SK-N-SH (cell line): ENCODE data around the gene GRAMD2A. TPM values are rescaled to one million over a fixed set of nuclear protein-coding genes. Genes with fewer than 3 reads are reported as not detected.

ENCODE experiments used
- CTCF ChIA-PET: fragments of 300-600, 350-600 bp; formaldehyde crosslinking; extraction: SDS; loops from one replicate; lab custom pipeline; 2021; lab: Yijun Ruan, JAX
- POLR2A ChIA-PET: fragments of 350-600 bp; sonication (Branson Sonifier 250); formaldehyde crosslinking; extraction: SDS; loops from one replicate; lab custom pipeline; 2020; ENCODE audit warnings: antibody characterized with exemption, inconsistent platforms; lab: Yijun Ruan, JAX
- DNase-seq: peaks from one replicate; pipeline ENCODE4 v3.0.0; 2012
- H2AFZ ChIP-seq: fragments of 200-600 bp; sonication (generic); 2 replicates; pipeline ENCODE4 v1.8.1; 2016; ENCODE audit warnings: antibody characterized with exemption, mild to moderate bottlenecking, low read depth
- H3F3A ChIP-seq: fragments of 200-600 bp; sonication (generic); replicated peaks from 2 replicates; pipeline ENCODE3; 2016; ENCODE audit warnings: antibody characterized with exemption, mild to moderate bottlenecking; ENCODE audit not compliant: insufficient read depth
- H3K27ac ChIP-seq, 2 experiments: fragments of 200-500 bp in 1 of 2; fragments of 200-600 bp in 1 of 2; sonication (Bioruptor generic) in 1 of 2; sonication (generic), shearing (Covaris generic) in 1 of 2; 2 replicates each; pipeline versions ENCODE4 v1.5.1 to v1.6.1; 2014 to 2016; ENCODE audit warnings: low read depth in 2 of 2, inconsistent platforms in 1 of 2, low read length in 1 of 2, mild to moderate bottlenecking in 1 of 2, mixed read lengths in 1 of 2
- H3K27me3 ChIP-seq: fragments of 200-600 bp; sonication (generic), shearing (Covaris generic); 2 replicates; pipeline ENCODE4 v1.6.1; 2016; ENCODE audit warnings: mixed run types; ENCODE audit not compliant: insufficient read depth
- H3K36me3 ChIP-seq, 2 experiments: fragments of 200-500 bp in 1 of 2; fragments of 200-600 bp in 1 of 2; sonication (Bioruptor generic) in 1 of 2; sonication (generic) in 1 of 2; replicated peaks in 1 of 2; 2 replicates each; pipeline versions ENCODE3 to v1.5.1; 2014 to 2016; ENCODE audit warnings: low read length in 1 of 2, mild to moderate bottlenecking in 1 of 2; ENCODE audit not compliant: insufficient read depth in 2 of 2, control insufficient read depth in 1 of 2
- H3K4me1 ChIP-seq, 2 experiments: fragments of 200-500 bp in 1 of 2; fragments of 200-600 bp in 1 of 2; sonication (Bioruptor generic) in 1 of 2; sonication (generic), shearing (Covaris generic) in 1 of 2; 2 replicates each; pipeline versions ENCODE4 v1.5.1 to v1.6.1; 2014 to 2016; ENCODE audit warnings: low read depth in 1 of 2, low read length in 1 of 2, mixed run types in 1 of 2; ENCODE audit not compliant: insufficient read depth in 2 of 2, control insufficient read depth in 1 of 2
- H3K4me2 ChIP-seq: fragments of 200-600 bp; sonication (generic), shearing (Covaris generic); 2 replicates; pipeline ENCODE4 v1.6.1; 2017; ENCODE audit warnings: mixed run types
- H3K4me3 ChIP-seq, 2 experiments: fragments of 200-500 bp in 1 of 2; fragments of 200-600 bp in 1 of 2; sonication (Bioruptor generic) in 1 of 2; sonication (generic), shearing (Covaris generic) in 1 of 2; 2 replicates each; pipeline versions ENCODE4 v1.5.1 to v1.8.1; 2014 to 2016; ENCODE audit warnings: low read depth in 2 of 2, inconsistent platforms in 1 of 2, low read length in 1 of 2, mild to moderate bottlenecking in 1 of 2, mixed read lengths in 1 of 2, moderate library complexity in 1 of 2
- H3K79me2 ChIP-seq: fragments of 200-600 bp; sonication (generic); 2 replicates; pipeline ENCODE4 v1.8.1; 2017; ENCODE audit warnings: mild to moderate bottlenecking; ENCODE audit not compliant: insufficient read depth
- H3K9ac ChIP-seq: fragments of 200-600 bp; sonication (generic); 2 replicates; pipeline ENCODE4 v1.6.1; 2017; ENCODE audit warnings: mixed run types
- H3K9me2 ChIP-seq: fragments of 200-600 bp; sonication (generic); 2 replicates; pipeline ENCODE4 v1.6.1; 2017; ENCODE audit warnings: mixed run types
- H3K9me3 ChIP-seq: fragments of 200-600 bp; sonication (generic); 2 replicates; pipeline ENCODE4 v1.6.1; 2017; ENCODE audit warnings: mixed run types, mild to moderate bottlenecking, moderate library complexity
- H4K20me1 ChIP-seq: fragments of 200-600 bp; sonication (generic); 2 replicates; pipeline ENCODE4 v1.6.1; 2017; ENCODE audit warnings: mild to moderate bottlenecking, mixed run types; ENCODE audit not compliant: insufficient read depth
- EP300 ChIP-seq, 2 experiments: IDR thresholded peaks; 2 replicates each; pipeline versions ENCODE4 v1.4.0 to v1.6.1; 2012; ENCODE audit warnings: borderline replicate concordance in 1 of 2, low read depth in 1 of 2, low read length in 1 of 2
- FOXM1 ChIP-seq: IDR thresholded peaks from 2 replicates; pipeline ENCODE4 v1.4.0; 2012; ENCODE audit warnings: low read depth, mild to moderate bottlenecking
- GABPA ChIP-seq: IDR thresholded peaks from 2 replicates; pipeline ENCODE4 v1.4.0; 2012; ENCODE audit warnings: low read depth, mild to moderate bottlenecking
- JUND ChIP-seq: IDR thresholded peaks from 2 replicates; pipeline ENCODE4 v1.4.0; 2012
- MEF2A ChIP-seq: IDR thresholded peaks from 2 replicates; pipeline ENCODE4 v1.4.0; 2012; ENCODE audit warnings: low read depth, borderline replicate concordance
- NRF1 ChIP-seq: IDR thresholded peaks from 2 replicates; pipeline ENCODE4 v1.6.1; 2012; ENCODE audit warnings: low read depth, mild to moderate bottlenecking, low read length
- RFX5 ChIP-seq: IDR thresholded peaks from 2 replicates; pipeline ENCODE4 v1.6.1; 2012; ENCODE audit warnings: mild to moderate bottlenecking, improper control_type of control experiment, low read length
- SIN3A ChIP-seq: IDR thresholded peaks from 2 replicates; pipeline ENCODE4 v1.6.1; 2012; ENCODE audit warnings: low read depth, mild to moderate bottlenecking, low read length, moderate library complexity, borderline replicate concordance
- SMC3 ChIP-seq: IDR thresholded peaks from 2 replicates; pipeline ENCODE4 v1.6.1; 2012; ENCODE audit warnings: low read depth, low read length, improper control_type of control experiment
- USF2 ChIP-seq: fragments of 150-350 bp; IDR thresholded peaks from 2 replicates; pipeline ENCODE4 v1.6.1; 2017; ENCODE audit warnings: antibody characterized with exemption, low read length, low read depth, borderline replicate concordance
- WGBS: methylation state at CpG from one replicate; pipeline ENCODE4 v1.1.6; 2017; ENCODE audit warnings: low lambda C conversion rate; 5-methylcytosine and 5-hydroxymethylcytosine counted together
- polyA plus RNA-seq, 3 experiments: library from polyadenylated mRNA; depleted of rRNA; stranded (reverse); fragments of >200 nt; gene quantifications; 2 replicates each; pipeline ENCODE4 v1.2.3, GENCODE V29; 2012
- TF ChIP-seq, protein P1 (sequence below): fragments of 200-600 bp; sonication (generic); IDR thresholded peaks from 2 replicates; pipeline ENCODE4 v1.6.1; 2017; ENCODE audit warnings: antibody characterized with exemption, mild to moderate bottlenecking, moderate library complexity
- TF ChIP-seq, protein P2 (sequence below): fragments of 150-350 bp; IDR thresholded peaks from 2 replicates; pipeline ENCODE4 v1.6.1; 2016; ENCODE audit warnings: mild to moderate bottlenecking, low read depth, low read length

Gene GRAMD2A
- polyA plus RNA-seq, 1 of the 3 experiments (the other 2 are of a cell fraction) = 0.10 TPM

DNA sequence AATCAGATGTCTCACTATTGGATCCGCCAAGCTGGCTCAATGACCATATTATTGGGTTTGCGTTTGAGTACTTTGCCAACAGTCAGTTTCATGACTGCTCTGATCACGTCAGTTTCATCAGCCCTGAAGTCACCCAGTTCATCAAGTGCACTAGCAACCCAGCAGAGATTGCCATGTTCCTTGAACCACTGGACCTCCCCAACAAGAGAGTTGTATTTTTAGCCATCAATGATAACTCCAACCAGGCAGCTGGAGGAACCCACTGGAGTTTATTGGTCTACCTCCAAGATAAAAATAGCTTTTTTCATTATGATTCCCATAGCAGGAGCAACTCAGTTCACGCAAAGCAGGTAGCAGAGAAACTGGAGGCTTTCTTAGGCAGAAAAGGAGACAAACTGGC, 57.9 kb downstream of the GRAMD2A start:
- no peak overlapping the region for H3K4me2 ChIP-seq
- POLR2A ChIA-PET = no interaction called here
- WGBS = 96% methylated on average over 4 of the region's 4 CpGs
- CTCF ChIA-PET = interaction anchor here (0.6 to 3.9 kb wide), 2 partner anchors 17 to 377 kb away, joined by 3 to 21 read pairs; no protein-coding TSS in a partner anchor
- peaks cover 7% of the 10 kb centered on the region for H3F3A ChIP-seq
- H3K9me3 ChIP-seq = no peaks in the 10 kb centered on the region
- H3K9me2 ChIP-seq = no peaks in the 10 kb centered on the region
- H3K36me3 ChIP-seq = no peaks in the 10 kb centered on the region
- no peak for TF ChIP-seq SMC3
- no peak for TF ChIP-seq SIN3A
- no peak for TF ChIP-seq FOXM1
- TF ChIP-seq NRF1 = no peak
- no peak for TF ChIP-seq EP300 (IDR thresholded peaks at IDR 0.05; ENCODE audit: borderline replicate concordance in 1 of 2, low read depth in 1 of 2, low read length in 1 of 2)
- TF ChIP-seq RFX5 = no peak
- no peak for TF ChIP-seq JUND
- TF ChIP-seq, protein P1, sequence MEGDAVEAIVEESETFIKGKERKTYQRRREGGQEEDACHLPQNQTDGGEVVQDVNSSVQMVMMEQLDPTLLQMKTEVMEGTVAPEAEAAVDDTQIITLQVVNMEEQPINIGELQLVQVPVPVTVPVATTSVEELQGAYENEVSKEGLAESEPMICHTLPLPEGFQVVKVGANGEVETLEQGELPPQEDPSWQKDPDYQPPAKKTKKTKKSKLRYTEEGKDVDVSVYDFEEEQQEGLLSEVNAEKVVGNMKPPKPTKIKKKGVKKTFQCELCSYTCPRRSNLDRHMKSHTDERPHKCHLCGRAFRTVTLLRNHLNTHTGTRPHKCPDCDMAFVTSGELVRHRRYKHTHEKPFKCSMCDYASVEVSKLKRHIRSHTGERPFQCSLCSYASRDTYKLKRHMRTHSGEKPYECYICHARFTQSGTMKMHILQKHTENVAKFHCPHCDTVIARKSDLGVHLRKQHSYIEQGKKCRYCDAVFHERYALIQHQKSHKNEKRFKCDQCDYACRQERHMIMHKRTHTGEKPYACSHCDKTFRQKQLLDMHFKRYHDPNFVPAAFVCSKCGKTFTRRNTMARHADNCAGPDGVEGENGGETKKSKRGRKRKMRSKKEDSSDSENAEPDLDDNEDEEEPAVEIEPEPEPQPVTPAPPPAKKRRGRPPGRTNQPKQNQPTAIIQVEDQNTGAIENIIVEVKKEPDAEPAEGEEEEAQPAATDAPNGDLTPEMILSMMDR = no peak
- no peak for TF ChIP-seq MEF2A
- TF ChIP-seq USF2 = no peak
- no peak for TF ChIP-seq GABPA
- TF ChIP-seq, protein P2, sequence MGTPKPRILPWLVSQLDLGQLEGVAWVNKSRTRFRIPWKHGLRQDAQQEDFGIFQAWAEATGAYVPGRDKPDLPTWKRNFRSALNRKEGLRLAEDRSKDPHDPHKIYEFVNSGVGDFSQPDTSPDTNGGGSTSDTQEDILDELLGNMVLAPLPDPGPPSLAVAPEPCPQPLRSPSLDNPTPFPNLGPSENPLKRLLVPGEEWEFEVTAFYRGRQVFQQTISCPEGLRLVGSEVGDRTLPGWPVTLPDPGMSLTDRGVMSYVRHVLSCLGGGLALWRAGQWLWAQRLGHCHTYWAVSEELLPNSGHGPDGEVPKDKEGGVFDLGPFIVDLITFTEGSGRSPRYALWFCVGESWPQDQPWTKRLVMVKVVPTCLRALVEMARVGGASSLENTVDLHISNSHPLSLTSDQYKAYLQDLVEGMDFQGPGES = no peak
- TF ChIP-seq, all 33 proteins: peak for 0
- Histone ChIP-seq H3K27me3 (no peaks in the 10 kb centered on the region), H2AFZ (no peak overlapping the region), H3K27ac (no peak overlapping the region), H3K4me1 (peaks cover 0 to 2% of the 10 kb centered on the region in 2 experiments; a peak in 2 of 4 replicates), H4K20me1 (no peaks in the 10 kb centered on the region), H3K4me3 (no peak overlapping the region), H3K9ac (no peak overlapping the region), H3K79me2 (no peaks in the 10 kb centered on the region)
- no peak for DNase-seq
